ENCODE data around the gene ZBTB40.

The ZBTB40 gene

DNA sequence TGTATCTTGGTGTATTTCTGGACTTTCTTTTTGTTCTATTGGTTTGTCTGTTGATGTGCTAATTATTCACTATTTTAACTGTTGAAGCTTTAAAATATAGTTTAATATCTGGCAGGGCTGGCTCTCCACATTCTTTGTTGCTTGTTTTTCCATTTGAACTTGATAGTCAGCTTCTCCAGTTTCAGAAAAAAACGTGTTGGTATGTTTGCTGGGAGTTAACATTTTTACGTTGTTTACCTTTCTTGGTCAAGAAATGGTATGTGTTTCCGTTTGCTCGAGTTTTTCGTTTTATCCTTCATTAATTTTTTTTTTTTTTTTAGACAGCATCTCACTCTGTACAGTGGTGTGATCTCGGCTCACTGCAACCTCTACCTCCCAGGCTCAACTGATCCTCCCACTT lies 16.9 kb upstream of the ZBTB40 start:
- no peak for DNase-seq

DNA sequence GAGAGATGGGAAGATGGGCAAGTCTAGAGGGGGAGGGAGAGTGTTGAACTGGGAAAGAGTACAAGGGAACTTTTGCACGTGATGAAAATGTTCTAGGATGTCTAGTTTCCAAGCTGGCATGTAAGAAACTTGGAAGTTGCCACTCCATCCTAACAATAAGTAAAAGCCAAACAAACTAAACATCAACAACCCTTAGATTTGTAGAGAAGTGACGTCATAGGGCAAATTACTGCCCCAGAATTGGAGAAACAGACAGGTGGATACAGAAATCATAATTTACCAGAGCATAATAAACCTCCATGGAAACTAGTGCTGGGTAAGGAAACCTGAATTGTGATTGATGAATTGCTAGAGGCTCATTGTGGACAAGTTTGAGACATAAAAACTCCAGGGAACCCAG lies 14.7 kb upstream of the ZBTB40 start:
- DNase-seq, result no peak

DNA sequence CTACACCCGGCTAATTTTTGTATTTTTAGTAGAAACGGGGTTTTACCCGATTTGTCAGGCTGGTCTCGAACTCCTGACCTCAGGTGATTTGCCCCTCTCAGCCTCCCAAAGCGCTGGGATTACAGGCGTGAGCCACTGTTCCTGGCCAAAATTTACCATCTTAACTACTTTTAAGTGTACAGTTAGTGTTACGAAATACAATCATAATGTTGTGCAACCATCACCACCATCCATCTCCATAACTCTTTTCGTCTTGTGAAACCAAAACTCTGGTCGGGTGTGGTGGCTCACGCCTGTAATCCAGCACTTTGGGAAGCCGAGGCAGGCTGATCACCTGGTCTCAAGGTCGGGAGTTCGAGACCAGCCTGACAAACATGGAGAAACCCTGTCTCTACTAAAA lies 14.1 kb upstream of the ZBTB40 start:
- DNase-seq, result no peak

DNA sequence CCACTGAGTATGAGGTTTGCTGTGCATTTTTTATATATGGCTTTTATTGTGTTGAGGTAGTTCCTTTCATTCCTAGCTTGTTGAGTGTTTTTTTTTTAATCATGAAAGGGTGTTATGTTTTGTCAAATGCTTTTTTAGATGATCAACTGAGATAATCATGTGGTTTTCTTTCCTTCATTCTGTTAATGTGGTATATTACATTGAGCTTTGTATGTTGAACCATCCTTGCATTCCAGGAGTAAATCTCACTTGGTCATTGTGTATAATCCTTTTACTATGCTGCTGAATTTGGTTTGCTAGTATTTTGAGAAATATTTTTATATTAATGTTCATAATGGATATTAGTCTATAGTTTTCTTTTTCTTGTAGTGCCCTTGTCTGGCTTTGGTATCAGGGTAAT lies 11.1 kb upstream of the ZBTB40 start:
- DNase-seq, result no peak

DNA sequence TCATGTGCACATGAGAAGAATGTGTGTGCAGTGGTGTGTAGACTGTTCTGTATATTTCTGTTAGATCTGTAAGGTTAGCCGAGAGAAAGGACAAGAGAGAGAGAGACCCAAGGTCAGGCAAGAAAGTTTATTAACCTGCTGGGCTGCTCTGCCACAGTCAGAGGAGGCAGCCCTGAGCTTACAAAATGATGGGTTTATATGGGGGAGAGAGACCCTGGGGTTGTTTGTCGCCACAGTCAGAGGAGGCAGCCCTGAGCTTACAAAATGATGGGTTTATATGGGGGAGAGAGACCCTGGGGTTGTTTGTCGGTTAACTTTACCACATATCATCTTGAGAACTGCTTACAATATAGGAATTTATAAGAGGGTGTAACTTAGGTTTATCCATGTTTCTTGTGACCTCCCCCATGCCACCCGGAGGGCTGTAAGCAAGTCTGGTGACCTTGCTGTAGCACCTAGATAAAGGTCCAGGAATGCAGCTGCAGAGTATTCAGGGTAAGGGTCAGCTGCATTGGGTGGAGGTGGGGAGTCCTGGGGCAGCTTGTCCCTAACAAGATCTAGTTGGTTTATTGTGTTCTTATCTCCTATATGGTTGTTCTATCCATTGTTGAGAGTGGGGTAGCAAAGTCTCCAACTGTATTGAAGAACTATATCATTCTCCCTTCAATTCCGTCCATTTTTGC lies 9.3 kb upstream of the ZBTB40 start:
- no peak for DNase-seq

DNA sequence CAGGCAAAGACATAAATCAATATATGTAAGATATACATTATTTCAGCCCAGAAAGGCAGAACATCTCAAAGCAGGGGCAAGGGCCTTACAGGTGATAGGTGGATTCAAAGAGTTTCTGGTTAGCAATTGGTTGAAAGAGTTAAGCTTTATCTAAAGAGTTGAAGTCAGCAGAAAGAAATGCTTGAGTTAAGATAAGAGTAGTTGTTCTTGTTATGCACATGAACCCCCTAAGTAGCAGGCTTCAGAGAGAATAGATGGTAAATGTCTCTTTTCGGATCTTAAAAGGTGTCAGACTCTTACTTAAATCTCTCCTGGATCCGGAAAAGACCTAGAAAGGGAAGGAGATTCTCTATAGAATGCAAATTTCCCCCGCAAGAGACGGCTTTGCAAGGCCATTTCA lies 8.3 kb upstream of the ZBTB40 start:
- no peak for DNase-seq

DNA sequence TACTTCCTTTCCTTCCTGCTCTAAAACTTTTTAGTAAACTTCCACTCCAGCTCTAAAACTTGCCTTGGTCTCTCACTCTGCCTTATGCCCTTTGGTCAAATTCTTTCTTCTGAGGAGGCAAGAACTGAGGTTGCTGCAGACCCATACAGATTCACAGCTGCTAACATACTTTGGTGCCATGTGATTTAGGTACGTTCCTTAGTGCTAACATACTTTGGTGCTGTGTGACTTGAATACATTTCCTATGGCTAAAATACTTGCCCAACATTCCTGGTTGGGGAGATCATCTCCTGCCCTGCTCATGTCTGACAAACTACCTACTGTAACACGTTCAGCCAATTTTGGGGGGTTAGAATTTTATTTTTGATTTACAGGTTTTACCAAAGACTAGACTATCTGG lies 6.8 kb upstream of the ZBTB40 start:
- no peak for DNase-seq

DNA sequence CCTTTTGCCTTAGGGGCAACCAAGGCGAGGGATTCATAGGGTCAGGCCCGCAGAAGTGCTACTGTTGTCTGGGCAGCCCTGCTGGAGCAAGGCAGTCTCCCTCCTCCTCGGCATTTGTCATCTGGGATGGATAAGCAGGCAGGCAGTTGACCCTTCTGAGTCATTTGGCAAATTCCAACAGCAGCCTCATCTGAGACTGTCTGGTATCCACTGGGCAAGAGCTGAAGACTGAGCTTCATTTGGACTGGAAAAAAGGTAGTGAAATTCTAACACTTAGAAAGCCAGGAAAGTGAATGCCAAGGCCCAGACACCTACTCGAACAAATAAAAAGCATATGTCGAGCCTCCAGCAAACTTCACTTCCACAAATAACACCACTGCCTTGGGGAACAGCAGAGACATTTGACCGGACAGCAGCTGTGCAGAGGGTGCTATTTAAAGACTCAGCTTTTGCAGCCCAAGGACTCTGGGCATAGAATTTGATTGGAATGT lies 4.0 kb upstream of the ZBTB40 start:
- DNase-seq, result no peak

DNA sequence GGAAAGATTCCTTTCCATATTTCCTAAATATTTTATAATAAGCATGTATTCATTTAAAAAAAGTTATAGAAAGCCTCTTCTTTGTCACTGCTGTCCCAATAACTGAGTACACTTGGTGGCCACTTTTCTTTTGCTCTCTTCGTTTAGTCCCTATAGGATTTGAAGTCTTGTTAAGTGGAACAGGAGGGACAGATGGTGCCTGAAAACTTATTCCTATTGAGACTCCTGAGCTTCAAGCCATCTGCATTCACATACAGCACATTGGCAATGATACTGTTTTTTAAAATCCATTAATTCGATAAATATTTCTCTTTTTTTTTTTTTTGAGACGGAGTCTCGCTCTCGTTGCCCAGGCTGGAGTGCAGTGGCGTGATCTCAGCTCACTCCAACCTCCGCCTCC lies 2.0 kb upstream of the ZBTB40 start:
- no peak for DNase-seq

DNA sequence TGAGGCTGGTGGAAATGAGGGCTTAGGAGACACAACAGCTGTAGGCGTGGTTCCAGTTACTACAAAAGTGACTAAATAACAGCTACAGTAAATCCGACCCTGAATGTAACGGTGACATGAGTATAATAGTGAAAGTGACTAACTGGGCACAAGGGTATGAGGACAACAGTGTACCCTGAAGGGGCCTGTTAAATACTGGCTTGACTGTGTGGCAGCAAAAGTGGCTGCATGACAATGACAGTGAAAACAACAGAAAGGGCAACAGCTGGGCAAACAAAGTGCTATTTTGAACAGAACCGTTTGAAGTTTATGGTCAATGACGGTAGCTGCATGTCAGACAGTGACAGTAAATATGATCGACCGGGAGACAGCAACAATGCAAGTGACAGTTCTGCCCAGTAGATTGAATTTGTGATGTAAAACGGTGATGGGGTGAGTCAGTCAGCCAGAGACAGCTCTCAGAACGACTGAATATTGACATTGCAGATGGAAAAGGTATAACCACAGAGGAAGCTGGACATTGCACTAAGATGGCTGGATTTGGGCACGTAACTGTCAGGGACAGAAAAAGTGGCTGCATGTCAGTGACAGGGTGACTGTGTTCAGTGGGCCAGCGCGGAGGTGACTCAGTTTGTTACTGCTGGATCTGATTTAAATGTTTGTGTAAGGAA lies 1.2 kb upstream of the ZBTB40 start:
- DNase-seq, result no peak

DNA sequence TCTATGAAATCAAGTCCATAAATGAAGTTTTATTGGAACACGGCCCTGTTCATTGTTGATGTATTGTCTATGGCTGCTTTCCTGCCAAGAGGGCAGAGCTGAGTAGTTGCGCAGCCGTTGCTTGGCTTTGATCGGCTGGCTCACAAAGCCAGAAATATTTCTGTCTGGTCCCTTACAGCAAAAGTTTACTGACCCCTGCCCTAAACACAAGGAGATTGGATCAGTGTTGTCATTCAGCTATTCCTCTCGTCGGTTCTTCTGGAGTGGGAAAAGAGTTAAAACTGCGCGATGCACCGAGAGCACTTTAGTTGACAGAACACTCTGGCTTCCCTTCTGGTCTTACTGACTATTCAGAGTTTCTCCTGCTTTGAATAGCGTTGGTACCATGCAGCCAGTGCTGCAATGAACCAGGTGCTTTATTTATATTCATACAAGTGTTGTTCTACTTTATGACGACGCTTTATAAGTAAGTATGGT lies 868 bp downstream of the ZBTB40 start:
- no peak for DNase-seq

DNA sequence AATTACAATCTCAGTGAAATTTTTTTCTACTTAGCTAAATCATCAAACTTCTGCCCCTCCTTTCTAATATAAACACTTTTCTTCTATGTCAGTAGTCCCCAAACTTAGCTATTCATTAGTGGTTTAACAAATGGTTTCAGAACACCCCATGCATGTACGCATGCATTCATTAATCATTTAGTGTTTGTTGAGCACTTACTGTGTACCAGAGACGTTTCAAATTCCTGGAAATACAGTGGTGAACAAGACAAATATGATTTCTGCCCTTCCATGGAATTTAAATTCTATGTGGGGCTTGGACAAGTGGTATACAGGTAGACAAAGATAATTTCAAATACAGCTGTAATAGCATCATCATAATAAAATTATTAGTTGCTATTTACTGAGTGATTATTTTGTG lies 1.5 kb downstream of the ZBTB40 start:
- DNase-seq, result no peak

DNA sequence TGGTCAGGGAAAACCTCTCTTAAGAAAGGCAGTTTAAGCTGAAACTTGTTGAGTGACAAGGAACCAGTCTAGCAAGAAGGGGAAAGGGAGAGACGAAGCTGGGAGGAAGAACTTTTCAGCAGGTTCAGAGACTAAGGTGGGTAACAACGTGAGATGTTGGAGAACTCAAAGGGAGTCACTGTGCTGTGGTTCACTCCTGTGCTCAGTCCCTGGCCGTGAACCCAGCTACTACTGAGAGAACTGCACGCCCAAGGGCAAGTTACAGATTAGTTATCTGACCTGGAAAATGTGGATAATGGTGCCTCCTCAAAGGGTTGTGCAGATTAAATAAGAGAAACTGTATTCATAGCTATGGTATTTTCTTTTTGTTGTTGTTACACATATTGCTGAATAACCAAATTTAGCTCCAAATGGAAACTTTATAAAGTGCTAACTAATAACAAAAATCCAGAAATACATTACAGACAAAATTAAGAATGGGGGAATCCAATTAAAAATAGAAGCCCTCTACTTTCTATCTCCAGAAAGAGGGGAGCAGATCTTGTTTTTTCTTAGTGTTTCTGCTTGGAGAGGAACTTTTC lies 2.9 kb downstream of the ZBTB40 start:
- DNase-seq, result no peak

DNA sequence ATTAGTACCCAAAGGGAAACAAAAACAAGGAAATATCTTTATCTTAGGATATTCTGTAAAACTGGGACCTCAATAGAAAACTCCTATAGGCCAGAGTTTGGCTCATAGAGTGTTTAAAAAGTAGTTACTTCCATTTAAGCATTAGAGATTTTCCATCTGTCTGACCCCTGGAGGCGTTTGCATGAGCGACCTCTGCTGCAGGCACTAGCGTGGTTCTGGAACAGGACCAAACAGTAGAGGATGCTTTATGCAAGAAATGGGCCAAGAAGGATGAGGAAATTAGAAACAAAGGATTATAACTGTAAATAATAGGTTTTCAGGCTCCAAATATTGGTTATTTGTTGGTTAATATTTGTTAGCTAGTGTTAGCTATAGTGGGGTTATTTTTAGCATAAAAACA lies 5.7 kb downstream of the ZBTB40 start:
- DNase-seq, result no peak

DNA sequence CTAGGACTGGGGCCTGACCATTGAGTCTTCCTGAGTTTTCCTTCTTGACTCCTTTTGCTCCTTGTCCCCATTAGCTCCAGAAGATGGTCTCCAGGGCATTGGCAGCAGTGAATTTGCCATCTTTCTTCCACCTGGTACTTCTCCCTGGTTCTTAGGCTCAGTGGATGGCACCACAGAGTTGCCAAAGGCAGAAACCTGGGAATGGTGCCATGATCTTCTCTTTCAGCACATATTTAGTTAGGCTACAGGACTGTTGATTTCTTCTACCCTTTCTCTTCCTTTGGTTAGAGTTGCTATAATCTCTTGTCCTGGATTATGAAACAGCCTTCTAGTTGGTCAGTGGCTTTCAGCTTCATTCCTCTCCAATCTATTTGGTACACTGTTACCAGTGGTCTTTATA lies 6.2 kb downstream of the ZBTB40 start:
- DNase-seq, result no peak

DNA sequence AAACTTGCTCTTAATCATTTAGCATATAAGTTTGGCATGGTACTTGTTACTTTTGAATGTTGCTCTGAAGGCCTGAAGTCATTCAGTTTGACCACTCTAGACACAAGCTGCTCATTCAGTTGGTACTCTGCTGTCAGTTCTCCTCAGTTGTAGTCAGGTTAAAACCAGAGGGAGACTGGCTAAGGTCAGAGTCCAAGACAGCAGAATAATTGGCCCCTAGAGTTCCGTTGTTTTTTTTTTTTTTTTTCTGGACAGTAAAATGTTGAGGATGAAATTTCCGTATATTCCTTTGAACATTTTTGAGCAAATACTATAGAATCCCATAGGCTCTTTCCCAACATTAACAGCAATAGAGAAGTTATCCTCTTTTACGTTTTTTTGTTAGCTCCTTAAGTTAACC lies 9.4 kb downstream of the ZBTB40 start:
- no peak for DNase-seq

DNA sequence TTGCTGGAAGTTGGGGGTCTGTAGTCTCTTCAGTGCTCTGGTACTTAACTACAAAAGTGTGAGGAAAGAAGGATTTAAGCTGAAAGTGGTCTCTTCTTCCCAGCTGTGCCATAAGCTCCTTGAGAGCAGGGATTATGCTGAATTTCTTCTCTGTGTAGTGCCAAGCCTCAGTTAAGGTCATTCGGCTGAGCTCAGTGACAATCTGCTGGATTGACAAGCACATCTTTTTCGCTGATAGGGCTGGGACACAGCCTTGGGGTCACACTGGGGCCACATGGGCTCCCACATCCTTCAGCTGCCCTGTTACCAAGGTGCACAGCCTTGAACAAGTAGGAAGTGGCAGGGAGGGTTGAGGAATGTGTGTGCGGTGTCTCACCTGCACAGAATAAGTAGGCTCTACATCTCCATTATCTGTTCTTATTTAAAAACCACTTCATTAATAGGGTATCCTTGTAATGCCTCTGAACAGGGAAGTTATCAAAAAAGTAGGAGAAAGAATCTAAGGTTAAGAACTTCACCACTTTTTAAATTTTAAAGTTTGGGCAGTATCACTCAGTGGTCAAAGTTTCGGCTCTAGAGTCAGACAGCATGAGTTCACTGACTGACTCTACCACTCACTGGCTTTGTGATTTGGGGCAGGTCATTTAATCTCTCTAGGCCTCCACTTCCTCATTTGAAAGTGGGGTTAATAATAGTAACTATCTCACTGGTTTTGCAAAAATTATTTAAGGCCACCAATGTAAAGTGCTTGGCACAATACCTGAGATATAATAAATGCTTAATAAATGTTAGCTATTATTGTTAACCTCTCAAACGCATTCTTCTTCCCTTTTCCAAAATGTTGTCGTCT lies 10.3 kb downstream of the ZBTB40 start:
- no peak for DNase-seq

DNA sequence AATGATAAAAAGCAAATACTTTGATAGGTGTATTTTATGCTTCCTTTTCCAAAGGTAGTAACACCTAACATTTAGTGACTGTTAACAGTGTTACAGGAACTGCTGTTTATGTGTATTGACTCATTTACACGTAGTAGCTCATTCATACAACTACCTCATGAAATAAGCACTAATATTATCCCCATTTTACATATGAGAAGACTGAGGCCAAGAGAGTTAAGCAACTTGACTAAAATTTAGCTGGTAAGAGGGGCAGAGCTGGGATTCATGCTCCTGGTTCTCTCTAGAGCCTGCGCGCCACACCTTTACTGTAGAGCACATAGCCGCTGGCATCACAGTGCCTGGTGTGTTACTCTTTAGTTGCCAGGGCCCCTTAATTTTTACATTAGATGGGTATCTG lies 11.3 kb downstream of the ZBTB40 start:
- DNase-seq, result no peak

DNA sequence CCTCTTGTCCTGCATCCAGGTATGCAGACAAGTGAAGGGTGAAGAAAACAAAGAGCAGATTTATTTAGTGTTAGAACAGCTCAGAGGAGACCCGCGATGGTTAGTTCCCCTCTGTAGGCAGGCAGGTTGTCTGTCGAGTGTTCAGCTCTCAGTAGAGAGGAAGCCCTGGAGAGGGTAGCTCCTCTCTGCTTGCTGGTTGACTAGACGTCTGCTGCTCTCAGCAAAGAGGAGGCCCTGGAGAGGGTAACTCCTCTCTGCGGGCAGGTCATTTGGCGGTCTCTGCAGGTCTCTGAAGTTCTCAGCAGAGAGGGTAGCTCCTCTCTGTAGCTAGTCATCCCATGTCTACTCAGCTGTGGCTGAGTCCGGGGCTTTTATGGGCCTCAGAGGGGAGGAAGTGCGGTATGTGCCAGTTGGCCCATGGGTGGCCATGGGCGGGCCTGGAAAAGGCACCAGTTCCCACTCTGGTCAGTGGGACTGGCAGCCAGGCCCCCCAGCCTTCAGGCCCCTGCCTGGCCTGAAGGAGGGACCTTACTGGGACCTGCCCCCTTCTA lies 13.4 kb downstream of the ZBTB40 start:
- DNase-seq, result no peak

DNA sequence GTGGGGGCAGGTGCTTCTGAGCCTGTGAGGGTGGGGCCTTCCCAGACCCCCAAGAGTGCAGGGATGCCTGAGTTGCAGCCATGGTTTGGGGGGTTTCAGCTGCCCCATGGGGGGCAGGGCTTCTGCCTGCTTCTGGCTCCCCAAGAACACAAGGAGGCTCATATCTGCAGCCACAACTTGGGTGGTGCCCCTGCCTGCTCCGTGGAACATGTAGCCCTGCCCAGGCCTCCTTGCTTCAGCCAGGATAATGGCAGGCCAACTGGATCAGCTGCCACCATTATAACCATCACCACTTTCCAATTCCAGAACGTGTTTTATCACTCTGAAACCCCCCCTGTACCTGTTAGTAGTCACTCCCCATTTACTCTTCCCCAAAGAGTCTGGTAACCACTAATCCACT lies 14.0 kb downstream of the ZBTB40 start:
- no peak for DNase-seq

DNA sequence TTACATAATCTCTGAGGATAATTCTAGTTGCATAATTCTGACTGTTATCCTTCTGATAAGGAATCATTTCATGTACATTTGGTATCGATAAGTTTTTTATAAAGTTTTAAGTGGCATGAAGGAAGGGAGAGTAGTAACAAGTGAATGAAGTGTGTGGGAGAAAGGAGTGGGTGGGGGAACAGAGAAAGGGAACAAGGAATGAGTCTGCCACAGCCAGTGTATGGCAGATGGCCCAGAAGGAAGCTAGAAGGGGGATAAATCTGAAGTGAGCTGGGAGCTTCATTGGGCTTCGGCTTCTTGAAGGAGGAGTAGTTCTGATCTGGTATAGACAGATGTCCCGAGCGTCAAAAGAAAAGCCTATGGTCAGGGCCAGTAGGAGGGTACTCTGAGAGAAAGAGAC lies 18.6 kb downstream of the ZBTB40 start:
- DNase-seq, result no peak

DNA sequence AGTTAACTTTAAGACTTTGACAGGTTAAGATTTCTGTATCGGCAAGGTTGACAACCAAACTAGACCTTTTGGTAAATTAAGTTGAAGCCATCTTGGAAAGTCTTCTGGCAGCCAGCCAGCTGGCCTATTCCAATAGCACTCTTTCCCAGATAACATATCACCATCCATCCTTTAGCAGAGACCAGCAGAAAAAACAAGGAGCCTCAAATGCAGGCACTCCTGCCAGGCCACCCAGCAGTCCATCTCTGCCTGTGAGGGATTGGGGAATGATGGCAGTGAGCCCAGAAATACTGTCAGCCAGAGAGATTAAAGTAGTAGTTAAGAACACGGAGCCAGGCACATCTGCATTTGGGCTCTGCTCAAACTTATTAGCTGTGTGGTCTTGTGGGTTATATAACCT lies 19.4 kb downstream of the ZBTB40 start:
- DNase-seq, result no peak

DNA sequence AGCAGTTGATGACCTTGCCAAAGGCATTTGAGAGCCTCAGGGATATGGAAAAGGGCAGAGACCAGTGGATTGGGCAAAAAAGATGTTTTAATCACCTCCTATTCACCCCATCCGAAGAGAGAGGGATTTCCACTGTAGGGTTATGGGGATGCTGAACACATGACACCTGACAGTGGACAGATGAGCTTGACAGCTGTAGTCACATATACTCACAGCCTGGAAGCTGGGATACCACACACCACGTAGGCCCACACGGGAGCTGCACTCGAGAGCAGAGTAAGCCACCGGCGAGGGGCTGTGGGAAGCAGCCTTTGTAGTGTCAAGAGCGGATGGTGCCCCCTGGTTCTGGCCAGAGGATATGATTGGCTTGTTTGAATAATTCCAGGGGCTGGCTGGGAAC lies 20.0 kb downstream of the ZBTB40 start:
- no peak for DNase-seq
